ENCODE measurements around the gene ZNF211. TPM values are rescaled to one million over a fixed set of nuclear protein-coding genes. Genes with fewer than 3 reads are reported as not detected.

Gene ZNF211
- total RNA-seq, 1 donor from 2014 or later: 26.0 TPM

DNA sequence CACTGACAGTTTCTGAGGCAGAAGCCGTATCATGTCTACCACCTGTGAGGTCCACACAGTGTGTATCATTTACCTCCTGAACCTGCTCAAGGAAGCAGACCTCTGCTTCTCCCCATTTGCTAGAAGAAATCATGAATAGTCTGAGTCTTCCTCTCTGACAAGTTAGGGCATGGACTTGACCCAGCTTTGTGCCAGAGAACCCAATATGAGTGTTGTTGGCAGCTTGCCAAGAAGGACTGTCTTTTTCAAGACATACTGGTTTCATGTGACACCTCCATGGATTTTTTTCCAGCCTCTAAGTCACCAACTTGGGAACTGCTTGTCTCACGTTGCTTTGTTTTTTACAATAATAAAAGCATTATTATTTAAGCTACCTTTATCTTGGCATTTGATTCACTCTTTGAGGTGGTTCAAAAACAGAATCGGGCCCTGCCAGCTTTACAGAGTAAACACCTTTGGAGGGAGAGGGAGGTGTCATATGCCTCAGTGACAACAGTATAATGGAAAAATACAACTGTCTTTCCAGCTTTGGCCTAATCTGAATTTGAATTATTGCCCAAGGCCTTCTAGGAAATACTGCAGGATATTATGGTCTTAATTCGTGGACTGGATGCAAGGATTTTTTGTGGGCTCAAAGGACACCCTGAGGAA, 9.6 kb downstream of the ZNF211 start:
- no peak overlapping the region for H3K27ac Mint-ChIP-seq
- H3K27me3 Mint-ChIP-seq: no peaks in the 10 kb centered on the region
- no peak for ATAC-seq (ENCODE audit: low read depth)
- ChIA-PET POLR2A (no interaction called here), CTCF (no interaction called here)
- no peak for DNase-seq
- TF ChIP-seq, protein P1, sequence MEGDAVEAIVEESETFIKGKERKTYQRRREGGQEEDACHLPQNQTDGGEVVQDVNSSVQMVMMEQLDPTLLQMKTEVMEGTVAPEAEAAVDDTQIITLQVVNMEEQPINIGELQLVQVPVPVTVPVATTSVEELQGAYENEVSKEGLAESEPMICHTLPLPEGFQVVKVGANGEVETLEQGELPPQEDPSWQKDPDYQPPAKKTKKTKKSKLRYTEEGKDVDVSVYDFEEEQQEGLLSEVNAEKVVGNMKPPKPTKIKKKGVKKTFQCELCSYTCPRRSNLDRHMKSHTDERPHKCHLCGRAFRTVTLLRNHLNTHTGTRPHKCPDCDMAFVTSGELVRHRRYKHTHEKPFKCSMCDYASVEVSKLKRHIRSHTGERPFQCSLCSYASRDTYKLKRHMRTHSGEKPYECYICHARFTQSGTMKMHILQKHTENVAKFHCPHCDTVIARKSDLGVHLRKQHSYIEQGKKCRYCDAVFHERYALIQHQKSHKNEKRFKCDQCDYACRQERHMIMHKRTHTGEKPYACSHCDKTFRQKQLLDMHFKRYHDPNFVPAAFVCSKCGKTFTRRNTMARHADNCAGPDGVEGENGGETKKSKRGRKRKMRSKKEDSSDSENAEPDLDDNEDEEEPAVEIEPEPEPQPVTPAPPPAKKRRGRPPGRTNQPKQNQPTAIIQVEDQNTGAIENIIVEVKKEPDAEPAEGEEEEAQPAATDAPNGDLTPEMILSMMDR (IDR thresholded peaks at IDR 0.05): no peak
- peaks cover 65% of the 10 kb centered on the region for H3K36me3 Mint-ChIP-seq (ENCODE audit: low read depth)
- no peak overlapping the region for H3K4me3 Mint-ChIP-seq
- H3K9me3 Mint-ChIP-seq: peaks cover 24% of the 10 kb centered on the region
- H3K4me1 Mint-ChIP-seq: no peaks in the 10 kb centered on the region
- intact Hi-C loops (cut with micrococcal nuclease): no loop called here

DNA sequence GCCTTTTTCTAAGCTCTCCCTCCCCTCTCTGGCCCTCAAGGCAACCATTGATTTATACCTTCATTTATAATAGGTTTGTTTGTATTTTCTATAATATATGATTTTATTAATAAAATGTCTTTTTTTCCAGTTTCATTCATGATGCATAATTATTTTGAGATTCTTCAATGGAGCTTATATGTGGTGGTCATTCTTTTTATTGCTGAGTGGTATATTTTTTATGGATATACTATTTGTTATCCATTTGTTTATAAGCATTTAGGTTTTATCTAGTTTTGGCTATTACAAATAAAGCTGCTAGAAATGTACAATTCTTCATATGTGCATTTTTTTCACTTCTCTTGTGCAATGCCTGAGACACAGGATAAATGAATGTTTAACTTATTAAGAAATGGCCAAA, 10.8 kb downstream of the ZNF211 start:
- H3K36me3 Mint-ChIP-seq (ENCODE audit: low read depth): peaks cover 54% of the 10 kb centered on the region
- intact Hi-C loops (cut with micrococcal nuclease): no loop called here
- no peak overlapping the region for H3K27ac Mint-ChIP-seq
- TF ChIP-seq, protein P1 (IDR thresholded peaks at IDR 0.05): no peak
- H3K4me1 Mint-ChIP-seq: no peaks in the 10 kb centered on the region
- ATAC-seq (ENCODE audit: low read depth) (no peak), DNase-seq (no peak)
- peaks cover 18% of the 10 kb centered on the region for H3K9me3 Mint-ChIP-seq
- CTCF ChIA-PET: no interaction called here
- H3K27me3 Mint-ChIP-seq: no peaks in the 10 kb centered on the region
- POLR2A ChIA-PET: no interaction called here
- no peak overlapping the region for H3K4me3 Mint-ChIP-seq

DNA sequence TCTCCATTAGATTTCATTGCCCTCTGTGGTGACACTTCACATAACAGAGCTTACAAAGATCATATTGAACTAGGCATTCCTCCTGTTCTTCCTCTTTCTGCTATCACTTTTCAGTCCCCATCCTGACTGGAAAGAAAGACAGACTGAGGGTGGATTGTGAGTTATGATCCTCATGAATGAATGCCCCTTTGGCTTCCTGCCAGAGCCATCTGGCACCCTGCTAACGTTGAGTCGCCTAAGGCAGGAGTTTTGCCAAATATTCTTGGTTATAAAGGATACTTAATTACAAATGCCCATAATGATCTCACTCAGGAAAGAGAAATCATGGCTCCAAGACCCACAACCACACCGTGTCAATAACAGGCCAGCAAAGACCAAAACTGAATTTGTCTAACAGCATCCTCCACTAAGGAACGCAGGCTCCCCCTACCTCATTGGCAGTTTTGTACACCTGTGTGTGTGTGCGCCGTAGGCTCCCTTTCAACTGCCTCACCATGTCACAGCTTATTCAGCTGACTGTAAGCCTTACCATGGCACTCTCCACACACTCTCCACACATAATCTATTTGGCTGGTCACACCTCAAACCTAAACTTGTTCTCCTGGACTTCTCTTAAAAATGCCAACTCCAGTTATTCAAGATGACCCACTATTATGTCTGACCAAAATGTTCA, 15.5 kb downstream of the ZNF211 start:
- intact Hi-C loops (cut with micrococcal nuclease): no loop called here

DNA sequence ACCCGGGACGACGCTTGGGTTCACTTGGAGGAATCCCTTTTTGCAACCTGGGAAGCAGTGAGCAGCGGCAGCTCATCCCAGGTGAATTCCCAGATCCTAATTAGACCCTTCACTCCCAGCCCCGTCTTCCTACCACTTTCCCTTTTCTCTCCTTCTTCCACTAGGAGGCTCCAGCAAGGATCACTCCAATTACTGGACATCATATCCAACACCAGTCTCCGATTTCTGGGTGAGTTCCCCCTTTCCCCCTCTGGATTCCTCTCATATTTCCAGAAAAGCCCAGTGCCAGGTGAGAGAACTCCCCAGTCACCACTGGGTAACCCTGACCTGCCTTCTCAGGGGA, 18.7 kb downstream of the ZNF211 start:
- peaks cover 2% of the 10 kb centered on the region for H3K36me3 Mint-ChIP-seq (ENCODE audit: low read depth)
- H3K27me3 Mint-ChIP-seq: peaks cover 44% of the 10 kb centered on the region
- TF ChIP-seq, protein P1 (IDR thresholded peaks at IDR 0.05): no peak
- intact Hi-C loops (cut with micrococcal nuclease): no loop called here
- no peaks in the 10 kb centered on the region for H3K4me1 Mint-ChIP-seq
- ATAC-seq (ENCODE audit: low read depth) (no peak), DNase-seq (no peak)
- ChIA-PET CTCF (no interaction called here), POLR2A (no interaction called here)
- no peak overlapping the region for H3K27ac Mint-ChIP-seq
- H3K4me3 Mint-ChIP-seq: no peak overlapping the region
- H3K9me3 Mint-ChIP-seq: peaks cover 11% of the 10 kb centered on the region

More for the DNA sequence above, 15.5 kb downstream of the ZNF211 start:
- Mint-ChIP-seq H3K9me3 (peaks cover 5% of the 10 kb centered on the region), H3K4me1 (no peaks in the 10 kb centered on the region), H3K4me3 (no peak overlapping the region), H3K36me3 (ENCODE audit: low read depth) (peaks cover 6% of the 10 kb centered on the region), H3K27ac (no peak overlapping the region), H3K27me3 (peaks cover 17% of the 10 kb centered on the region)
- DNase-seq: no peak
- ChIA-PET CTCF (no interaction called here), POLR2A (no interaction called here)
- ATAC-seq (ENCODE audit: low read depth): no peak
- TF ChIP-seq, protein P1 (IDR thresholded peaks at IDR 0.05): no peak

DNA sequence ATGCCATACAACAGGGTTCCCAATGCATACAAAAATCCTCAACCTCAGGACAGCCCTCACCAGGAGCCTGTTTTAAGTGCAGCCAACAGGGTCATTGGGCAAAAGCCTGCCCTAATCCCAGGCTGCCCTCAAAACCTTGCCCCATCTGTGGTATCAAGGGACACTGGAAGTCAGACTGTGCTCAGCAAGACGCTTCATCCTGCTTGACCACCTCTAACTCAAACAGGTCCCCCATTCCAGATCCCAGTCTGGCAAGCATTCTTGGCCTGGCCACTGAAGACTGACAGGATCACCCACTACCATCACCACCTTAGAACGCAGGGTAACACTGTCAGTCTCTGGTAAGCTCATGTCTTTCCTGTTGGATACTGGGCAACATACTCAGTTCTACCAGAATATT, 20.7 kb downstream of the ZNF211 start:
- DNase-seq: no peak
- Mint-ChIP-seq H3K36me3 (ENCODE audit: low read depth) (peaks cover 2% of the 10 kb centered on the region), H3K4me1 (no peaks in the 10 kb centered on the region), H3K27ac (no peak overlapping the region), H3K27me3 (peaks cover 48% of the 10 kb centered on the region), H3K9me3 (peaks cover 11% of the 10 kb centered on the region), H3K4me3 (no peak overlapping the region)
- CTCF ChIA-PET: no interaction called here
- POLR2A ChIA-PET: no interaction called here
- TF ChIP-seq, protein P1 (IDR thresholded peaks at IDR 0.05): no peak
- intact Hi-C loops (cut with micrococcal nuclease): no loop called here
- ATAC-seq (ENCODE audit: low read depth): no peak
